Stimulated activated CD4-positive, alpha-beta T cell treated with anti-CD3 and anti-CD28 coated beads, Interleukin-15, amount 100 ng/mL, for 24 hours (primary cell): ENCODE results near the gene ATXN10.
"Not testable (repeated sequence)": the region's sequence is repeated elsewhere in the genome, so short reads cannot be mapped to it uniquely, and the experiment has no call there.

Experiments used
- DNase-seq: peaks from one replicate; pipeline ENCODE4 v3.0.0-alpha.2; 2020

ATXN10 gene

GRCh38 chr22:45645150-45645525, 26.5 kb upstream of the ATXN10 start:
- no peak for DNase-seq

GRCh38 chr22:45645526-45646414, 25.9 kb upstream of the ATXN10 start:
- peak; percentile 84 for DNase-seq

GRCh38 chr22:45647532-45648225, 24.0 kb upstream of the ATXN10 start:
- no peak for DNase-seq

- no peak for DNase-seq
Observed at GRCh38 chr22:45648301-45649117, 23.1 kb upstream of the ATXN10 start.

GRCh38 chr22:45649809-45650208, 21.8 kb upstream of the ATXN10 start:
- no peak for DNase-seq

- DNase-seq = no peak
Observed at GRCh38 chr22:45650721-45651120, 20.9 kb upstream of the ATXN10 start.

GRCh38 chr22:45651931-45652528, 19.6 kb upstream of the ATXN10 start:
- no peak for DNase-seq

- DNase-seq = no peak
Observed at GRCh38 chr22:45656577-45656976, 15.1 kb upstream of the ATXN10 start.

- DNase-seq = no peak
Observed at GRCh38 chr22:45657701-45658100, 13.9 kb upstream of the ATXN10 start.

- DNase-seq = no peak
Observed at GRCh38 chr22:45664136-45664646, 7.4 kb upstream of the ATXN10 start.

DNA sequence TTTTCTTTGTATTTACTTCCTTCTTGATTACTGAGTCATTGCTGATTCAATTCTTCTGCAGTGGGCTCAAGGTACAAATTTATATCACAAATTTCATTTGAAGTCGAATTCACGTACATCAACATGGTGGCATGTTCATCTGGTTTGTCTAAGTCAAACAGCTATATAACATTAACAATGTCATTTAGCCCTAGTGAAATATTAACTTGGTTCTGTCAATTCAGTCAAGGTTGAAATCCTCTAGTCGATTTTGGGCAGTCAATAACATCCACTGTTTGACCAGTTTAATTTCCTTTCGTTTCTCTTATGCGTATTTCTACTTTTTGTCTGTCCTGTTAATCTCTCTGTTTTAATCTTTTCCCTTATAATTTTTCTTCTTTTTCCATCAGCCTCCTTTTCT, 4.1 kb upstream of the ATXN10 start:
- DNase-seq = no peak

DNA sequence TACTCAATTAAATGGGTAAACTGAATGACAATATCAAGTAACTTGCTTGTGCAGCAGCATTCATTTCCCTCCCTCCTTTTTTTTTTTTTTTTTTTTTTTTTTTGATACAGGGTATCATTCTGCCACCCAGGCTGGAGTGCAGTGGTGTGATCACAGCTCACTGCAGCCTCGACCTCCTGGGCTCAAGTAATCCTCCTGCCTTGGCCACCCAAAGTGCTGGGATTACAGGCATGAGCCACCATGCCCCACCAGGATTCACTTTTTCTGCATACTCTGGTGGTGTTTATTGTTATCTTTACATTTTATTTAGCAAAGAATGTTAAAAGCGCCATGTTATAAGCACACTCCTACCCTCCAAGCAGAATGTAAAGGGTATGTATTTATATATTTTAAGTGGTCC, 1.3 kb upstream of the ATXN10 start:
- DNase-seq = not testable (repeated sequence)

DNA sequence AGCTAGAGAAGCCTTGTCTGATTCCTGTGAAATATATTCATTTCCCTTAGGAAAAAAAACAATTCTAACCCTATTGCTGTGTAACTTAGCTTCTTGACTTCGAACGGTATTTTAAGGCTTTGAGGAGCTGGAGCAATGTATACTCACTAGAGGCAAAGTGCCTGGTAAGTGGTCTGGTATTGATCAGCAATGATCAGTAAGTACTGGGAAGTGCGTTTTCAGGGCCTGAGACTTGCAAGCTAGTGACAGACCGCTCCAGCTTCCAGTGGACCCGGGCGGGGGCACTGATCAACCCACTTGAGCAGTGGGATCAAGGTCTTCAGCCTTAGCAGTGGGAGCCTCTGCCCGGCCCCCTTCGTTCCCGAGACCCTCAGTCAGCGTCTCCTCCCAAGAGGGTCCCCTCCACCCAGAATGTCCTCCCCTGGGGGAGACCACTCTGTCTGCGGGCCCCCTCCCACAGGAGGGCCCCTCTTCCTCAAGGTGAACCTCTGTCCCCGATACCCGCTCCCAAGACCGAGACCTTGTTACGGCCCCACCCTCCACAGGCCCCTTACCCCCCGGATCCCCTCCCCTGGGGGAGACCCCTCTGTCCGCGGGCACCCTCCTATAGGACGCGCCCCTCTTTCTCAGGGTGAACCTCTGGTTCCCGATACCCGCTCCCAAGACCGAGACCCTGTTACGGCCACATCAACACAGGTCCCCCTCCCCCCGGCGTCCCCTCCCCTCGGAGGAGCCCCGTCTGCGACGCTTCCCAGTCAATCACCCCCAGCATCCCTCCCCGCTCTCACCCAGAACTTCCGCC, 452 bp upstream of the ATXN10 start:
- DNase-seq = peak; percentile 7

- no peak for DNase-seq
Observed at GRCh38 chr22:45672564-45673481, 1.2 kb downstream of the ATXN10 start.

DNA sequence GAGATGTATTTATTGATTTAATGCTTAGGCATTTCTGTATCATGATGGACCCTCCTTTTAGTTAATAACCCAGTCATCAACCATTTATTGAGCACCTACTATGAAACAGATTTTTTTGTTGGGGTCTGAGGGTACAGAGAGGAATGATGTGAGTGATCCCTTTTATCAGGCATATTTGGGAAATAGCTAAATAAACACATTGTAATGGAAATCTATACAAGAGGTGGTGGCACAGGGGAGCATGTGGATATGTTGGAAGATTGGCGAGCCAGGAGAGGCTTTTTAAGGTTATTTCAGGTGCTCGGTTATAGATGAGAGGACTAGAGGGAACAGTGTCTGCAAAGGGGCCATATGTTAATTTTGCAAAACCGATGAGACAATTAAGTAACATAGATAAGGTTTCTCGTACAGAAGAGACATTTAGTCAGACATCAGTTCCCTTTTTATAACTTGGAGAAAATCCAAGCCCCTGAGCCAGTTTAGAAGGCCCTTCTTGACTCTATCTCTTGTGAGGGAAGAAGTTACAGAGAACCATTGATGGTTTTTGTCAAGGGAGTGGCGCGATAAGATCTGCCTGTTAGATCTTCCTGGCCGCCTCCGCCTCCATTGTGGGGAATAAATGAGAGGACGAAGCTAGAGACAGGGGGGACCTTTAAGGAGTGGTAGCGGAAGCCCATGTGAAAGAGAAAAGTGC, 2.0 kb downstream of the ATXN10 start:
- no peak for DNase-seq

DNA sequence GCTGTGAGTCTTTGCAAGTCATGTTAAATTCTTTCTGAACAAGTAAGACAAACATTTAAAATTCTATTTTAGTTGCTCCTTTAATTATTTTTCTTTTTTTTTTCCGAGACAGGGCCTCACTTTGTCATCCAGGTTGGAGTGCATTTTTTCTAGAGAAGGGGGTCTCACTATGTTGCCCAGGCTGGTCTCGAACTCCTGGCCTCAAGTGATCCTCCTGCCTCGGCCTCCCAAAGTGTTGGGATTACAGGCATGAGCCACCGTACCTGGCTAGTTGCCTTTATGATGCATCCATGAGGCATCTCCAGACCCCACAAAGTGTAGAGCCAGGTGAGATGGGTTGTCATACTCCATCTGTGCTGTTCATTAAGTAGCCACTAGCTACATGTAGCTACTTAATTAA, 4.4 kb downstream of the ATXN10 start:
- DNase-seq = no peak

DNA sequence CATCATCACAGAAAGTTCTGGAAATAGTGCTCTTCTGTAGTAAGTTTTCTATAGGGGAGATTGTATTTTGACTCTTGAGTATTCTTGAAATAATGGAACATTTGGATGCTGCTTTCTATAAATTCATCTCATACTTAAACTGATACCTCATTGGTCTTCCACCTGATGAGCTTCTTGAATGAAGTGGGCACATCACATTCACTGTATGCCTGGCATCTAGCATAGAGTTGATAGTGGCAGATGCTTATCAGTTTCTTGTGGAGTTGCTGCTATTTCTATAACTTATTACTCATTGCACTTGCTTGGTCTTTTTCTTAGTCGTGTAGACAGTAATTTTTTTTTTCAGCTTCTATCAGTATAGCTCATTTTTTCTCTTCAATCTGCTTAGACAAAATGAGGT, 5.4 kb downstream of the ATXN10 start:
- DNase-seq = no peak

- DNase-seq = no peak
Observed at GRCh38 chr22:45678961-45679912, 7.6 kb downstream of the ATXN10 start.
